HUES48 (cell line): Measurements from ENCODE around the gene SLC6A20.
"Not testable (repeated sequence)": the region's sequence is repeated elsewhere in the genome, so short reads cannot be mapped to it uniquely, and the experiment has no call there.

ENCODE experiments used
- H3K27ac ChIP-seq: one replicate; pipeline ENCODE4 v1.7.0; 2013; ENCODE audit warnings: low read depth, low read length, inconsistent platforms
- H3K27me3 ChIP-seq: 2 replicates; pipeline ENCODE4 v1.6.1; 2013; ENCODE audit warnings: mild to moderate bottlenecking, low read length; ENCODE audit not compliant: control insufficient read depth, insufficient read depth
- H3K36me3 ChIP-seq: 2 replicates; pipeline ENCODE4 v1.6.1; 2013; ENCODE audit warnings: low read length; ENCODE audit not compliant: control insufficient read depth, insufficient read depth
- H3K4me1 ChIP-seq: 2 replicates; pipeline ENCODE4 v1.6.1; 2013; ENCODE audit warnings: mild to moderate bottlenecking, low read length; ENCODE audit not compliant: control insufficient read depth, insufficient read depth
- H3K4me3 ChIP-seq: 2 replicates; pipeline ENCODE4 v1.5.1; 2013; ENCODE audit warnings: mild to moderate bottlenecking, low read depth, low read length
- H3K9ac ChIP-seq: 2 replicates; pipeline ENCODE4 v1.6.1; 2013; ENCODE audit warnings: mild to moderate bottlenecking, low read depth, low read length, moderate library complexity
- H3K9me3 ChIP-seq: 2 replicates; pipeline ENCODE4 v1.6.1; 2013; ENCODE audit warnings: low read length; ENCODE audit not compliant: control insufficient read depth, insufficient read depth

The SLC6A20 gene

DNA sequence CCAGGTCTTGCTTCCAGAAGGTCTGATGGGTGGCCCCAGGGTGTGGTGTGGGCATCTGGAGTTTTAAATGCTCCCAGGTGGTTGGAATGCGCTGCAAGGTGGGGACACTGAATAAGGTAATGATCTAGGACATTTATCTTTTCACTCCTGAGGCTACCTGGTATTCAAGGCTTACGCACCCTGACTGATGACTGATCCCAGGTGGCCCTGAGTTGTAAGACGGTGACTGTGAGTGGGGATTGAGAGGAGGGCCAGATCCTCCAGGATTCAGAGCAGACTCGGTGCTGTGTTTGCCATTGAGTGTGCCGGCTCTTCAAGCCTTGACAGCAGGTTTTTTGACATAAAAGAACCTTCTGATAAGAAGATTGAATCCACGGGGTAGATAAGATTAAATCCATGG is 40.3 kb downstream of the SLC6A20 start:
- H3K4me1 ChIP-seq: no peaks in the 10 kb centered on the region
- no peak overlapping the region for H3K9ac ChIP-seq
- no peaks in the 10 kb centered on the region for H3K9me3 ChIP-seq
- H3K4me3 ChIP-seq: no peak overlapping the region
- H3K36me3 ChIP-seq: no peaks in the 10 kb centered on the region; the same call in 1 of the 2 replicates
- no peak overlapping the region for H3K27ac ChIP-seq
- H3K27me3 ChIP-seq: no peaks in the 10 kb centered on the region

DNA sequence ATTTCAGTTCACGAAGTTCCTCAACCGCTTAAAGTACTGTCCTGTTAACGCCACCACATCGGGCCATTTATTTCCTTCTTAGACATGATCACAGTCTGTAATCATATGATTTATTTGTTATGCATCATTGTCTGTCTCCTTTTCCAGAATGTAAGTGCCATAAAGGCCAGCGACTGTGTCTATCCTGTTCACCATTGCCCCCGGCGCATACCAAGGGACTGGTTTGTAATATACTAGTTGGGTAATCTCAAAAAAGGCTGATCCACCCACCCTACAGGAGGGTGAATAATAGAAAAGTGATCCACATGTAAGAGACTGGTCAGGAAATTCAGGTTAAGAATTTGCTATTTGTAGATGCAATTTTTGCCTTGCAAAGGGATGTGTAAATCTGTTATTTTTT is 41.9 kb downstream of the SLC6A20 start:
- Histone ChIP-seq H3K9ac (no peak overlapping the region), H3K36me3 (no peaks in the 10 kb centered on the region; the same call in 1 of the 2 replicates), H3K27me3 (no peaks in the 10 kb centered on the region), H3K4me3 (no peak overlapping the region), H3K4me1 (no peaks in the 10 kb centered on the region), H3K27ac (no peak overlapping the region), H3K9me3 (no peaks in the 10 kb centered on the region)

DNA sequence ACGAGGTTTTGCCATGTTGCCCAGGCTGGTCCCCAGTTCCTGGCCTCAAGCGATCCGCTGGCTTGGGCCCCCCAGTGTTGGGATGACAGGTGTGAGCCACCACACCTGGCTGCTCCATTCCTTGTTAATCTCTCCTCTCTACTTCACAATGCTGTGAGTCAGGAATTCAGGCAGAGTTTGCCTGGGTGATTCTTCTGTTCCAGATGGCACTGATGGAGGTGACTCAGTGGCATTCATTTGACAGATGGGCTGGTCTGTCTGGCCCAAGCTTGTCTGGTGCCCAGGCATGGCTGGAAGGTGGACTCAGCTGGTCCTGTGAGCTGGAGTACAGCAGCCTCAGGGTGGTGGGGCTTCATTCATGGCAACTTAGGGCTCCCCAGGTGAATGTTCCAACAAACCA is 43.2 kb downstream of the SLC6A20 start:
- no peaks in the 10 kb centered on the region for H3K4me1 ChIP-seq
- no peak overlapping the region for H3K9ac ChIP-seq
- H3K4me3 ChIP-seq: no peak overlapping the region
- H3K27me3 ChIP-seq: no peaks in the 10 kb centered on the region
- H3K36me3 ChIP-seq: peaks cover 2% of the 10 kb centered on the region; the same call in 1 of the 2 replicates
- H3K9me3 ChIP-seq: no peaks in the 10 kb centered on the region
- H3K27ac ChIP-seq: no peak overlapping the region

DNA sequence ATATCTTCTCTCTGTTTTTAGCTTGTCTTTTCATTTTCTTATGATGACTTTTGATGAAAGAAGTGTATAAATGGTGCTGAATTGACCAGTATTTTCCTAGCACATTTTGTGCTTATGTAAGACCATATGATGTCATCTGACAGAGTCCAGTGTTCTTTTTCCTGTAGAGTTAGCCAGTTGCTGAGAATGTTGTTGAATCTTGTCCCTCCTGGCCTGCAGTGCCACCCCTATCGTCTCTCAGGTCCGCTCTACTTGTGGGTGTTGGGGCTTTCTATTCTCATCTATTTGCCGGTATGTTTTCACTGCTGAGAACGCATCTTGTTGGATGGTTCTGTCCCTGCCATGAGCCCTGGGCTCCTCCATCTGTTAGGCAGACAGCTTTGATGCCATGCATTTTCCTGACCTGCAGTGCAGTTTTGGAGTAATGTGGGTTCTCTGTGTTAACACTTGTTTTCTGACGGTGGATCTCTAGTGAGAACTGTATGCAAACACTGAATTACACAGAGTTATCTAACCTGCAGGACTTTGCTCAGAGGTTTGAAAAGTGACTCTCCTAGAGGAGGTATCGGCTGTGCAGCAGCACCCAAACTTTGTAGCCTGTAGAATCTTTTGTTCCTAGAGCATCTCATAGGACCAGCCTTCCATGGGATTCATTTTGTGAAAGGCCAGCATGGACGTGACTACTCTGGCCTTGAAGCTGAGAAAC is 44.6 kb downstream of the SLC6A20 start:
- H3K27ac ChIP-seq: no peak overlapping the region
- H3K36me3 ChIP-seq: peaks cover 15% of the 10 kb centered on the region
- no peaks in the 10 kb centered on the region for H3K9me3 ChIP-seq
- H3K4me3 ChIP-seq: no peak overlapping the region
- H3K27me3 ChIP-seq: no peaks in the 10 kb centered on the region
- H3K4me1 ChIP-seq: no peaks in the 10 kb centered on the region
- no peak overlapping the region for H3K9ac ChIP-seq

DNA sequence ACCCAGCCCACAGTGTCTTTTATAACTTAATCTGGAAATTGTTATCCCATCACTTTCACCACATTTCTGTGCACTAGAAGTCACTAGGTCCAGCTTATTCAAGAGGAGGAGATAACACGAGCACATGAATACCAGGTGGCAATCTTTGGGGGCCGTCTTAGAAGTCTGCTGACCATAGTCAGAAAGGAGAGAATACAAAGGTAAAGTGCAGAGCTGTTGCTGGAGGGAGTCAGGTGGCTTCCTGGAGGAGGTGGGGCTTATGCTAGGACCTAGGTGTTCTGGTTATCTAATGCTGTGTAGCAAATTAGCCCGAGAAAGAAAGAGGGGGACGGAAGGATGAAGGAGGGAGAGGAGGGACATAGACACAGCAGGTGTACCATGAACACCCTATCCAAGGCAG is 46.5 kb downstream of the SLC6A20 start:
- no peak overlapping the region for H3K27ac ChIP-seq
- H3K4me1 ChIP-seq: no peaks in the 10 kb centered on the region
- peaks cover 31% of the 10 kb centered on the region for H3K36me3 ChIP-seq
- no peaks in the 10 kb centered on the region for H3K9me3 ChIP-seq
- no peak overlapping the region for H3K9ac ChIP-seq
- H3K4me3 ChIP-seq: no peak overlapping the region
- no peaks in the 10 kb centered on the region for H3K27me3 ChIP-seq

DNA sequence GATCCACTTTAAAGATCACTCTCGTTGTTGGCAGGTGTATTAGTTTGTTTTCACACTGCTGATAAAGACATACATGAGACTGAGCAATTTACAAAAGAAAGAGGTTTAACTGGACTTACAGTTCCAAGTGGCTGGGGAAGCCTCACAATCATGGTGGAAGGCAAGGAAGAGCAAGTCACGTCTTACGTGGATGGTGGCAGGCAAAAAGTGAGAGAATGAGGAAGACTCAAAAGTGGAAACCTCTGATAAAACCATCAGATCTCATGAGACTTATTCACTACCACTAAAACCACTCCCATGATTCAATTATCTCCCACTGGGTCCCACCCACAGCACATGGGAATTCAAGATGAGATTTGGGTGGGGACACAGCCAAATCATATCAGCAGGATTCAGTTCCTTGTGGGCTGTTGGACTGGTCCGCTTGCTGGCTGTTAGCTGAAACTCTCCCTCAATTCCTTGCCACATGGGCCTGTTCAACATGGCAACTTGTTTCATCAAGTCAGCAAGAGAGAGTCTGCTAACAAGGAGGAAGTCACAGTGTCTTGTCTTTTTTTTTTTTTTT is 47.2 kb downstream of the SLC6A20 start:
- H3K36me3 ChIP-seq: peaks cover 37% of the 10 kb centered on the region
- H3K27ac ChIP-seq, H3K4me1 ChIP-seq, H3K4me3 ChIP-seq, H3K27me3 ChIP-seq, H3K9me3 ChIP-seq, H3K9ac ChIP-seq: not testable (repeated sequence)

DNA sequence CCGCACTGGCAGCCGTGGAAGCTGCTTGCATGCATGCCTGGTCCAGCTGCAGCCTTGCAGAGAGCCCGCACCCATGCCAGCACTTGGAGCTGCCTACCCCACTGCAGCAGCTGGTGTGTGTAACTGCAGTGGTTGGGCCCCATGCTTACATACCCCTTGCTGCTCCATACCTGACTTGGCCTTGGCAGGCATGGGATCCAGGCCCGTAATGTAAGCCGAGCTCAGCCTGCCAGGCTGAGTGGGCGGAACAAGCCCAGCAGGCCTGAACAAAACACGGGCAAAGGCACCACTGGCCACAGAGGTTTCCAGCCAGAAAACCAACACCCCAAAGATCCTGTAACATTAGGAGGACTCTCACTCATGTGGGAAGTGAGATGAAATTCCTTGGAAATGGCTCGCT is 48.3 kb downstream of the SLC6A20 start:
- H3K36me3 ChIP-seq: peaks cover 48% of the 10 kb centered on the region
- no peak overlapping the region for H3K9ac ChIP-seq
- no peaks in the 10 kb centered on the region for H3K9me3 ChIP-seq
- H3K4me1 ChIP-seq: no peaks in the 10 kb centered on the region
- no peak overlapping the region for H3K4me3 ChIP-seq
- no peaks in the 10 kb centered on the region for H3K27me3 ChIP-seq
- no peak overlapping the region for H3K27ac ChIP-seq

DNA sequence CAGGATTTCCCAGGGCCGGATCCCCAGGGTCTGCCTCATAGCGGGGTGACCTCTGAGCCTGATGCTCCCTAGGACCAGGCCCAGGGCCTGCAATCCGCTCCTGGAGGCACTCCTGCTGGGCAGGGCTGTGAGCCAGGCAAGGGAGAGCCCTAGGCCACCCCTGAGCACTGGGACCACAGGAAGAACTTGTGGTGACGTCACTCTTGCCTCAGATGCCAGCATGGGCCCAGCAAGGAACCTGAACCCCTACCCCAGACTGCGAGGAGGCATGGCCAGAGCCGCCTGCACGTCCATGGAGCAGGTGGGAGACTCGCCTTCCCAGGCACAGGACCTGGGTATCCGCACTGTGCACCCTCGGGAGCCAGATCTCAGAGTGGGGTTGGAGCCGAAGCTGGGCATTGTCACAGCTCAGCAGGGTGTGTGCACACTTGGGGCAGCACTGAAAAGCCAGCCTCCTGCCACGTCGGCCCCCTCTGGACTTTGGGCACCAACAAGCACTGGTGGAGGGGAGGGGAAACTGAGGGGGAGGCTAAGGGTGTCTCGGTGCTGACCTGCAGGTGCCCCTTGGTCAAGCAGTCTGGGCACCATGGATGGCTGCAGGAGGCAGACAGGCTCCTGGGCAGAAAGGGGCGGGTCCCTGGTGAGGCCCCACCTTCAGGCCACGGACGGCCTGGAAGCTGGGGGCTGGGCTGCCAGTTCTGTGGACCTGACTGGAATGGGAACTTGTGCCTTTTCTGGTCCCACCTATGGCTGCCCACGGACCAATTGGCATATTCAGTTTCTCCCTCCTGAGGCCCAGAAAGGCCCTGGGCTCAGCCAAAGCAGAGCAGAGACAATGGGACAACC is 49.3 kb downstream of the SLC6A20 start:
- Histone ChIP-seq H3K9me3 (no peaks in the 10 kb centered on the region), H3K27me3 (no peaks in the 10 kb centered on the region), H3K4me3 (no peak overlapping the region), H3K4me1 (peaks cover 5% of the 10 kb centered on the region; the same call in 1 of the 2 replicates), H3K36me3 (peaks cover 56% of the 10 kb centered on the region), H3K9ac (no peak overlapping the region), H3K27ac (no peak overlapping the region)

DNA sequence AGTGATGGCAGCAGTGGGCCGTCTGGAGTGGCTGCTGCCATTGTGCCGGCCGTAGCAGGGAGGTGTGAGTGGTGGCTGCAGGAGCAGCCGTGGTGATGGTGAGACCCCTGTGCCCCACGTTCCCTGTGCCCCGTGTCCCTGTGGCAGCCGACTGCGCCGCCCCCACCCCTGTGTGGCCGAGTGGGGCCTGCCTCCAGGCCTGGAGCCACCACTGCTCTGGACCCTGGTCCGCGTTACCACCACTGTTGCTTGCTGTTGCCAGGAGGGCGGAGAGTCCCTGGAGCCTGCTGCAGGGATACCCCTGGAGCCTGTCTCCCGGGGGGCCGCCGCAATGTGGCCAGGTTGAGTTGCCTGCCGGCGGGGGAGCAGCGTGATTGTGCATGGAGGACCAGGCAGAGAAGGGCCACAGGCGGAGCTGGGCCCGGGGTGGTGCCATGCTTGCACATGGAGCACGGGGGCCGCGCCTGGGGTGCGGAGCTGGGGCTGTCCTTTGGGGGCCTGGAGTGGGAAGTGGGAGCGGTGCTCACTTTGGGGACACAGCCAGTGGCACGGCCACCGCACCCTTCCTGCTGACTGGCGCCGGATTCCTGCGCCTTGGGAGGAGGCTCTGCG is 50.1 kb downstream of the SLC6A20 start:
- H3K9me3 ChIP-seq: no peaks in the 10 kb centered on the region
- H3K27me3 ChIP-seq: no peaks in the 10 kb centered on the region
- H3K4me1 ChIP-seq: peaks cover 12% of the 10 kb centered on the region
- no peak overlapping the region for H3K9ac ChIP-seq
- no peak overlapping the region for H3K27ac ChIP-seq
- no peak overlapping the region for H3K4me3 ChIP-seq
- peaks cover 60% of the 10 kb centered on the region for H3K36me3 ChIP-seq

DNA sequence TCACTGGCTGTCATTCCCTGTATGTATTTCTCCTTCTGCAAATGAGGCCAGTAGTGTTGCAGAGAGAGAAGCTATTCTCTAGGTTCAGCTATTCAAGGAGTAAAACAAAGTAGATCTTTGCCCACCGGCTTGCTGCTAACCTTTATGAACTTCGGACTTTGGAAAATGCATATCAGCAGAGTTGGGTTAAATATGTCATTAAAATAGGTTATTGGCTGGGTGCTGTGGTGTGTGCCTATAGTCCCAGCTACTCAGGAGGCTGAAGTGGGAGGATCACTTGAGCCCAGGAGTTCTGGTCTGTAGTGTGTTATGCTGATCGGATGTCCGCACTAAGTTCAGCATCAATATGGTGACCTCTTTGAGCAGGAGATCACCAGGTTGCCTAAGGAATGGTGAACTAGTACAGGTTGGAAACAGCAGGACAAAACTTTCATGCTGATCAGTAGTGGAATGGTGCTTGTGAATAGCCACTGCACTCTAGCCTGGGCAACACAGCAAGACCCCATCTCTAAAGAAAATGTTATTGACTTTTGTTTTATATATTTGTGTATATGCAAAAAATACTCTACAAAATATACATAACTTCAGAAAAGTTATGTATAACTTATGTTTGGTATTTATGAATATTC is 53.8 kb downstream of the SLC6A20 start:
- no peak overlapping the region for H3K9ac ChIP-seq
- H3K27ac ChIP-seq: no peak overlapping the region
- H3K36me3 ChIP-seq: peaks cover 90% of the 10 kb centered on the region
- H3K4me3 ChIP-seq: no peak overlapping the region
- no peaks in the 10 kb centered on the region for H3K9me3 ChIP-seq
- no peaks in the 10 kb centered on the region for H3K27me3 ChIP-seq
- peaks cover 41% of the 10 kb centered on the region for H3K4me1 ChIP-seq
